Kidney epithelial cell (primary cell): ENCODE data around the gene OR2H2. TPM values are rescaled to one million over a fixed set of nuclear protein-coding genes. Genes with fewer than 3 reads are reported as not detected.

Source experiments
- DNase-seq: peaks from one replicate; pipeline ENCODE4 v3.0.0-alpha.2; 2010; ENCODE audit warnings: low read depth
- H3K27me3 ChIP-seq: 2 replicates; pipeline ENCODE4 v1.6.0; 2011; ENCODE audit warnings: low read length; ENCODE audit not compliant: control insufficient read depth, insufficient read depth
- H3K36me3 ChIP-seq: 2 replicates; pipeline ENCODE4 v1.5.1; 2011; ENCODE audit warnings: low read length; ENCODE audit not compliant: control insufficient read depth, insufficient read depth
- H3K4me3 ChIP-seq: 2 replicates; pipeline ENCODE4 v1.5.1; 2011; ENCODE audit warnings: low read depth, mild to moderate bottlenecking, control low read depth, low read length
- CTCF ChIP-seq: IDR thresholded peaks from 2 replicates; pipeline ENCODE4 v1.5.1; 2011; ENCODE audit warnings: mild to moderate bottlenecking, moderate library complexity, low read length, control low read depth, inconsistent platforms; ENCODE audit not compliant: insufficient read depth, poor library complexity, severe bottlenecking
- total RNA-seq: library from RNA; depleted of rRNA; stranded (reverse); fragments of >200 nt; gene quantifications from 2 replicates; pipeline ENCODE4 v1.2.3, GENCODE V29; 2015

OR2H2 gene
- total RNA-seq, 1 donor from 2014 or later = not detected

- H3K4me3 ChIP-seq = no peak overlapping the region
- no peak for TF ChIP-seq CTCF
- no peaks in the 10 kb centered on the region for H3K36me3 ChIP-seq
- no peak for DNase-seq
- peaks cover 31% of the 10 kb centered on the region for H3K27me3 ChIP-seq
Measured at GRCh38 chr6:29557320-29557719, 27.6 kb upstream of the OR2H2 start.

GRCh38 chr6:29558439-29559079, 26.4 kb upstream of the OR2H2 start:
- Histone ChIP-seq H3K36me3 (no peaks in the 10 kb centered on the region), H3K27me3 (peaks cover 19% of the 10 kb centered on the region), H3K4me3 (no peak overlapping the region)
- TF ChIP-seq CTCF = no peak
- DNase-seq = no peak

- H3K4me3 ChIP-seq = no peak within 1 kb of the TSS
- H3K36me3 ChIP-seq = no peaks in the 10 kb centered on the region
- no peak for DNase-seq
- peaks cover 7% of the 10 kb centered on the region for H3K27me3 ChIP-seq
- TF ChIP-seq CTCF = no peak
Measured at GRCh38 chr6:29559524-29560287, 25.2 kb upstream of the OR2H2 start, which contains the start of gene UBD. TSS of gene UBD (minus strand) at chr6:29559732. CDS start at chr6:29559701, 31 bp downstream.

- no peak overlapping the region for H3K4me3 ChIP-seq
- no peaks in the 10 kb centered on the region for H3K36me3 ChIP-seq
- no peak for TF ChIP-seq CTCF
- H3K27me3 ChIP-seq = peaks cover 4% of the 10 kb centered on the region
- DNase-seq = no peak
Measured at GRCh38 chr6:29561091-29561490, 23.8 kb upstream of the OR2H2 start.

- H3K4me3 ChIP-seq = no peak overlapping the region
- no peak for DNase-seq
- H3K36me3 ChIP-seq = no peaks in the 10 kb centered on the region
- no peak for TF ChIP-seq CTCF
- peaks cover 4% of the 10 kb centered on the region for H3K27me3 ChIP-seq
Measured at GRCh38 chr6:29561606-29562181, 23.2 kb upstream of the OR2H2 start.
